ENCODE results near the gene SLC25A28.

GRCh38 chr10:99590799-99591198 lies 29.4 kb downstream of the SLC25A28 start:
- no peak for TF ChIP-seq GATA3 (IDR thresholded peaks at IDR 0.05; ENCODE audit: low read depth, low read length)
- TF ChIP-seq GATA2 (IDR thresholded peaks at IDR 0.05; ENCODE audit: low read depth, low read length): no peak
